DND-41 (cell line): ENCODE results near the gene C5orf22.

ENCODE experiments used
- CTCF ChIP-seq: IDR thresholded peaks from 2 replicates; pipeline ENCODE4 v1.5.1; 2012; ENCODE audit warnings: borderline replicate concordance, low read length, moderate library complexity, mild to moderate bottlenecking; ENCODE audit not compliant: poor library complexity, severe bottlenecking; ENCODE audit errors: extremely low read depth
- EZH2 ChIP-seq: IDR thresholded peaks from 3 replicates; pipeline ENCODE4 v1.6.1; 2012; ENCODE audit warnings: borderline replicate concordance, low read depth, mild to moderate bottlenecking, moderate library complexity, low read length, inconsistent platforms; ENCODE audit not compliant: severe bottlenecking

- TF ChIP-seq CTCF (no peak), EZH2 (no peak)
Measured at GRCh38 chr5:31502506-31502905, 29.6 kb upstream of the C5orf22 start.
